Esophagus squamous epithelium (tissue), 4 donors: ENCODE data around the gene EMB.

ENCODE experiments used
- CTCF ChIP-seq, 6 experiments: fragments of 450-650 bp in 4 of 6; fragments of 200-600 bp in 2 of 6; sonication (generic) in 2 of 6; IDR thresholded peaks; one replicate each; pipeline ENCODE4 v1.5.1; 2016 to 2019; ENCODE audit warnings: antibody characterized with exemption in 6 of 6, mild to moderate bottlenecking in 4 of 6, moderate library complexity in 4 of 6
- POLR2A ChIP-seq, 4 donors: fragments of 450-650 bp; IDR thresholded peaks; one replicate each; pipeline ENCODE4 v1.6.1; 2017; ENCODE audit warnings: antibody characterized with exemption in 4 of 4, mild to moderate bottlenecking in 4 of 4, moderate library complexity in 3 of 4

- TF ChIP-seq POLR2A (IDR thresholded peaks at IDR 0.05) (no peak), CTCF (IDR thresholded peaks at IDR 0.05) (no peak)
Observed at GRCh38 chr5:50401336-50401735, 39.8 kb downstream of the EMB start.
